ENCODE results near the gene ASPHD2.

Gene ASPHD2, protein sequence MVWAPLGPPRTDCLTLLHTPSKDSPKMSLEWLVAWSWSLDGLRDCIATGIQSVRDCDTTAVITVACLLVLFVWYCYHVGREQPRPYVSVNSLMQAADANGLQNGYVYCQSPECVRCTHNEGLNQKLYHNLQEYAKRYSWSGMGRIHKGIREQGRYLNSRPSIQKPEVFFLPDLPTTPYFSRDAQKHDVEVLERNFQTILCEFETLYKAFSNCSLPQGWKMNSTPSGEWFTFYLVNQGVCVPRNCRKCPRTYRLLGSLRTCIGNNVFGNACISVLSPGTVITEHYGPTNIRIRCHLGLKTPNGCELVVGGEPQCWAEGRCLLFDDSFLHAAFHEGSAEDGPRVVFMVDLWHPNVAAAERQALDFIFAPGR

GRCh38 chr22:26428515-26429457 is at the start of gene ASPHD2:
Gene ASPHD2, plus strand, starts transcription at chr22:26429260. Its CDS starts 4,356 bp downstream, at chr22:26433616.
- Histone ChIP-seq H3K27me3 (ENCODE audit: control insufficient read depth, insufficient read depth, low read length) (no peaks in the 10 kb centered on the region), H3K9ac (ENCODE audit: low read length) (peak within 1 kb of the TSS; percentile 88), H3K36me3 (ENCODE audit: control insufficient read depth, insufficient read depth, low read length) (no peaks in the 10 kb centered on the region), H3K9me3 (ENCODE audit: control insufficient read depth, low read length) (no peaks in the 10 kb centered on the region), H3K4me1 (ENCODE audit: control insufficient read depth, insufficient read depth, low read length) (peaks cover 24% of the 10 kb centered on the region), H3K4me3 (ENCODE audit: low read length) (peak within 1 kb of the TSS; percentile 90)

DNA sequence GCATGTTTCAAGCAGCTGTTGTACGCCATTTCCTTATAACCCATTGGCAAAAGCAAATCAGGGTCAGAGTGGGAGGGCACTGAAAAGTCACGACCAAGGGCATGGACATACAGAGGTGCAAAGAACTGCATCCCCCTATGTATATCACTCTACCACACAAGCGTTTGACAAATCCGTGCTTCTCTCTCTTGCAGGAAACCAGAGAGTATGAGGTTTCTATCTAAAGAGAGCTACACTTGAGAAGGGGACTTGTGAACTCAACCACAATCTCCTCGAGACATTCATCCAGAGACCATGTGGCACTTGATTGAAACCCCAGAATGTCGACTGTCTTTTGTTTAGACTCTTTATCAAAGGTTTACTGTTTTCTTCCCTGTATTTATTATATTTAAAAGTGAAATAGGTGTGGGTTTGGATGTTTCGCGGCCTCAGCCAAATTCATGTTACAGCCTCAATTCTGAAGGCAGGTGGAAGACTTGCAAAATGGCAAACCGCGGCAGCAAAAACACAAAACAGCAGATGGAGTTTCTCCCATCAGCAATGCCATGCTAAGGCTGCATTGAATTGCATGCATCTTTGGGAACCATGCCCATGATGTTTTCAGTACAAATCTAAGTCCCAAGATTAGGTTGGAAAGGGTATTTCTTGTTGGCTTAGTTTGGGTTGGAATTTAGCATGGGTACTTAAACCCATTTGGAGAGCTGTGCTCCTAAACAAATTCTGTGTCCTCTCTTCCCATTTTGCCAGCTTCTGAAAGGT is 48.8 kb upstream of the ASPHD2 start:
- Histone ChIP-seq H3K9ac (ENCODE audit: low read length) (no peak overlapping the region), H3K4me3 (ENCODE audit: low read length) (no peak overlapping the region)

DNA sequence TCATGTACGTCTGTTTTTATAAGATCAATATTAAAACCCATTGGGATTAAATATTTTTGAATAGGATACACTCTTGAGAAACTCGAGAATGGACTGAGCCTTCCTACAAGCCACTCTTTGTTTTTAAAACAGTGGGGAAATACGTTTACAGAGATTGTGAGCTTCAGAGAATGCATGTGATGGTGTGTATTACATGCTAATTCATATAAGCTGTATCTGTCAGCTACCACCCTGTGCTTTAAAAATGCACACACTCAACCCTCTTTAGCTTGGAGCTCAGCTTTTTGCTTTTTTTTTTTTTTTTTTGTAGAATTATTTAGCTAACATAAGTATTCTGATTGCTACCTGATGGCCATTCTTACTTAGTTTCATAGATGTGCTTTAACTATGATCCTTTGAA is 46.3 kb upstream of the ASPHD2 start:
- H3K4me1 ChIP-seq (ENCODE audit: control insufficient read depth, insufficient read depth, low read length) = no peaks in the 10 kb centered on the region
- no peaks in the 10 kb centered on the region for H3K36me3 ChIP-seq (ENCODE audit: control insufficient read depth, insufficient read depth, low read length)
- no peak overlapping the region for H3K9ac ChIP-seq (ENCODE audit: low read length)
- H3K27me3 ChIP-seq (ENCODE audit: control insufficient read depth, insufficient read depth, low read length) = no peaks in the 10 kb centered on the region
- H3K4me3 ChIP-seq (ENCODE audit: low read length) = no peak overlapping the region
- H3K9me3 ChIP-seq (ENCODE audit: control insufficient read depth, low read length) = no peaks in the 10 kb centered on the region

More for the DNA sequence above, 48.8 kb upstream of the ASPHD2 start:
- Histone ChIP-seq H3K27me3 (ENCODE audit: control insufficient read depth, insufficient read depth, low read length) (peaks cover 4% of the 10 kb centered on the region), H3K9me3 (ENCODE audit: control insufficient read depth, low read length) (no peaks in the 10 kb centered on the region), H3K36me3 (ENCODE audit: control insufficient read depth, insufficient read depth, low read length) (no peaks in the 10 kb centered on the region), H3K4me1 (ENCODE audit: control insufficient read depth, insufficient read depth, low read length) (no peaks in the 10 kb centered on the region)

- Histone ChIP-seq H3K9ac (ENCODE audit: low read length) (no peak overlapping the region), H3K4me1 (ENCODE audit: control insufficient read depth, insufficient read depth, low read length) (no peaks in the 10 kb centered on the region), H3K9me3 (ENCODE audit: control insufficient read depth, low read length) (no peaks in the 10 kb centered on the region), H3K36me3 (ENCODE audit: control insufficient read depth, insufficient read depth, low read length) (no peaks in the 10 kb centered on the region), H3K27me3 (ENCODE audit: control insufficient read depth, insufficient read depth, low read length) (no peaks in the 10 kb centered on the region), H3K4me3 (ENCODE audit: low read length) (no peak overlapping the region)
Observed at GRCh38 chr22:26383968-26384556, 45.0 kb upstream of the ASPHD2 start.

- no peak overlapping the region for H3K4me3 ChIP-seq (ENCODE audit: low read length)
- H3K9ac ChIP-seq (ENCODE audit: low read length) = no peak overlapping the region
- no peaks in the 10 kb centered on the region for H3K9me3 ChIP-seq (ENCODE audit: control insufficient read depth, low read length)
- H3K36me3 ChIP-seq (ENCODE audit: control insufficient read depth, insufficient read depth, low read length) = no peaks in the 10 kb centered on the region
- H3K27me3 ChIP-seq (ENCODE audit: control insufficient read depth, insufficient read depth, low read length) = no peaks in the 10 kb centered on the region
- no peaks in the 10 kb centered on the region for H3K4me1 ChIP-seq (ENCODE audit: control insufficient read depth, insufficient read depth, low read length)
Observed at GRCh38 chr22:26385164-26385563, 43.9 kb upstream of the ASPHD2 start.

GRCh38 chr22:26389125-26389524 is 39.9 kb upstream of the ASPHD2 start:
- Histone ChIP-seq H3K4me3 (ENCODE audit: low read length) (no peak overlapping the region), H3K9ac (ENCODE audit: low read length) (no peak overlapping the region), H3K4me1 (ENCODE audit: control insufficient read depth, insufficient read depth, low read length) (no peaks in the 10 kb centered on the region), H3K36me3 (ENCODE audit: control insufficient read depth, insufficient read depth, low read length) (no peaks in the 10 kb centered on the region), H3K27me3 (ENCODE audit: control insufficient read depth, insufficient read depth, low read length) (no peaks in the 10 kb centered on the region), H3K9me3 (ENCODE audit: control insufficient read depth, low read length) (no peaks in the 10 kb centered on the region)

DNA sequence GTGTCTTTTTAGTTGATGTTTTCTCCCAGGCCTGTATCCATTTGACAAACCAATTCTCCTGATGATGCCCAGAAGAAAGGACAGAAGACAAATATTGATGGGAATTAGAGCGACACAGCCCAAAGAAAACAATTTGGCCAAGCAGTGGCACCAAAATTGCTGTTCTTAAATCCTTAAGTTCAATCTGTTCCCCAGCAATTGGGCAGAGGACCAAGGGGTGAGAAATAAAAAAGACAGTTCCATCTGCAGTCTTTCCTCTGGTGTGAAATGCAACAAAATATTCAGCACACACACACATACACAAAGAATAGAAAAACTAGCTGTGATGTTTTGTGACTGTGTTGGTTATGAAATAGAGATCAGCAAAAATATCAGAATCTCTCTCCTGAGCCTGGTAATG is 38.0 kb upstream of the ASPHD2 start:
- Histone ChIP-seq H3K36me3 (ENCODE audit: control insufficient read depth, insufficient read depth, low read length) (no peaks in the 10 kb centered on the region), H3K9me3 (ENCODE audit: control insufficient read depth, low read length) (no peaks in the 10 kb centered on the region), H3K9ac (ENCODE audit: low read length) (no peak overlapping the region), H3K4me3 (ENCODE audit: low read length) (no peak overlapping the region), H3K4me1 (ENCODE audit: control insufficient read depth, insufficient read depth, low read length) (no peaks in the 10 kb centered on the region), H3K27me3 (ENCODE audit: control insufficient read depth, insufficient read depth, low read length) (no peaks in the 10 kb centered on the region)

DNA sequence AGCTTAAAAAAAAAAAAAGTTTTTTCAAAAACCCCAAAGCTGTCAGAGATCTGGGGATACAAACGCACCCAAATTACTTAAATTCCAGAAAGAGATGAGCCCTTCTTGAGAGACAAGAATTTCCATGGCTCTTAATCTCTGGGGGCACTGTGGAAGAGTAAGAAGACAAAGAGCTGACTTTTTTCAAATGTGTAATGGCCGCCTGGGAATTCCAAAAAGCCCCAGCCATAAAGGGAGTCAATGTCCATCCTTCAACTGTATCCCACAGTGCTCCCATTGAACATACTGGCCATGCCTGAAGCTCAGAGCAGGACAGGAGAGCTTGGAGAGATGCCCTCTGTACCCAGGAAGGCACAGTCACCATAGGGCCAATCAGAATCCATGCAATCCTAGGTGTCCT is 37.4 kb upstream of the ASPHD2 start:
- Histone ChIP-seq H3K9ac (ENCODE audit: low read length) (no peak overlapping the region), H3K4me1 (ENCODE audit: control insufficient read depth, insufficient read depth, low read length) (no peaks in the 10 kb centered on the region), H3K36me3 (ENCODE audit: control insufficient read depth, insufficient read depth, low read length) (no peaks in the 10 kb centered on the region), H3K9me3 (ENCODE audit: control insufficient read depth, low read length) (no peaks in the 10 kb centered on the region), H3K27me3 (ENCODE audit: control insufficient read depth, insufficient read depth, low read length) (no peaks in the 10 kb centered on the region), H3K4me3 (ENCODE audit: low read length) (no peak overlapping the region)

- Histone ChIP-seq H3K36me3 (ENCODE audit: control insufficient read depth, insufficient read depth, low read length) (no peaks in the 10 kb centered on the region), H3K4me3 (ENCODE audit: low read length) (no peak overlapping the region), H3K4me1 (ENCODE audit: control insufficient read depth, insufficient read depth, low read length) (no peaks in the 10 kb centered on the region), H3K9me3 (ENCODE audit: control insufficient read depth, low read length) (no peaks in the 10 kb centered on the region), H3K27me3 (ENCODE audit: control insufficient read depth, insufficient read depth, low read length) (no peaks in the 10 kb centered on the region), H3K9ac (ENCODE audit: low read length) (no peak overlapping the region)
Observed at GRCh38 chr22:26393929-26394328, 35.1 kb upstream of the ASPHD2 start.

- H3K36me3 ChIP-seq (ENCODE audit: control insufficient read depth, insufficient read depth, low read length) = no peaks in the 10 kb centered on the region
- no peak overlapping the region for H3K4me3 ChIP-seq (ENCODE audit: low read length)
- H3K9ac ChIP-seq (ENCODE audit: low read length) = no peak overlapping the region
- no peaks in the 10 kb centered on the region for H3K27me3 ChIP-seq (ENCODE audit: control insufficient read depth, insufficient read depth, low read length)
- H3K9me3 ChIP-seq (ENCODE audit: control insufficient read depth, low read length) = no peaks in the 10 kb centered on the region
- H3K4me1 ChIP-seq (ENCODE audit: control insufficient read depth, insufficient read depth, low read length) = no peaks in the 10 kb centered on the region
Observed at GRCh38 chr22:26394777-26395176, 34.3 kb upstream of the ASPHD2 start.

DNA sequence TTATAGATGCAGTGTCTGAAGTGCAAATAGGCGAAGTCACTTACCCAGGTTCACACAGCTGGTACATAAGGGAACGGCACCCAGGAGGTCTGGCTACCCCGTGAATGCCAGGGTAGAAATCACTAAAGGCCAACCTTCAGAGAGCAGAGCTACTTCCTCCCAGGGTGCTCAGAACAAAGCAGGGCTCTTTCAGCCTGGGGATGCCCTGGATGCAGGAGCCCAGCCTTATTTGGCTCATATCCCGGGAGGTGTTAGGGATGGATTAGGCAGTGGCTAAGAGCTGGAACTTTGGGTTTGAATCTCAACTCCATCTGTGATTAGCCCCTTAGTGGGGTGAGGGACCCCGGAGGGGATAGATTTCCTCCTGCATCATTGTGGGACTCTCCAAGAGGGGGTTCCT is 33.1 kb upstream of the ASPHD2 start:
- Histone ChIP-seq H3K27me3 (ENCODE audit: control insufficient read depth, insufficient read depth, low read length) (no peaks in the 10 kb centered on the region), H3K4me1 (ENCODE audit: control insufficient read depth, insufficient read depth, low read length) (no peaks in the 10 kb centered on the region), H3K9me3 (ENCODE audit: control insufficient read depth, low read length) (no peaks in the 10 kb centered on the region), H3K36me3 (ENCODE audit: control insufficient read depth, insufficient read depth, low read length) (no peaks in the 10 kb centered on the region), H3K4me3 (ENCODE audit: low read length) (no peak overlapping the region), H3K9ac (ENCODE audit: low read length) (no peak overlapping the region)
